Hepatocyte (in vitro differentiated cells): ENCODE data around the gene GALR2. TPM values are rescaled to one million over a fixed set of nuclear protein-coding genes. Genes with fewer than 3 reads are reported as not detected.

Experiments used
- DNase-seq: peaks from one replicate; pipeline ENCODE4 v3.0.0-alpha.2; 2016; ENCODE audit warnings: low spot score
- H2AFZ ChIP-seq: fragments of 200-600 bp; sonication (generic); 2 replicates; pipeline ENCODE4 v1.6.0; 2016; ENCODE audit warnings: antibody characterized with exemption, mild to moderate bottlenecking
- H3K27ac ChIP-seq: fragments of 200-600 bp; sonication (generic); 2 replicates; pipeline ENCODE4 v1.5.1; 2016; ENCODE audit warnings: mild to moderate bottlenecking
- H3K27me3 ChIP-seq: fragments of 200-600 bp; sonication (generic); 2 replicates; pipeline ENCODE4 v1.6.1; 2016
- H3K36me3 ChIP-seq: fragments of 200-600 bp; sonication (generic); replicated peaks from 2 replicates; pipeline ENCODE4 v1.5.1; 2016; ENCODE audit warnings: low read depth; ENCODE audit not compliant: insufficient read depth
- H3K4me1 ChIP-seq: fragments of 200-600 bp; sonication (generic); 2 replicates; pipeline ENCODE4 v1.5.1; 2016; ENCODE audit warnings: mild to moderate bottlenecking, moderate library complexity; ENCODE audit not compliant: insufficient read depth
- H3K4me2 ChIP-seq: fragments of 200-600 bp; sonication (generic); 2 replicates; pipeline ENCODE4 v1.6.0; 2016
- H3K4me3 ChIP-seq: fragments of 200-600 bp; sonication (generic); 2 replicates; pipeline ENCODE4 v1.5.1; 2016; ENCODE audit warnings: mild to moderate bottlenecking
- H3K79me2 ChIP-seq: fragments of 200-600 bp; sonication (generic); 2 replicates; pipeline ENCODE4 v1.6.0; 2017; ENCODE audit warnings: mild to moderate bottlenecking
- H3K9me2 ChIP-seq: fragments of 200-600 bp; sonication (generic); replicated peaks from 2 replicates; pipeline ENCODE4 v1.6.0; 2017; ENCODE audit warnings: mild to moderate bottlenecking; ENCODE audit not compliant: insufficient read depth
- H3K9me3 ChIP-seq: fragments of 200-600 bp; sonication (generic); 2 replicates; pipeline ENCODE4 v1.5.1; 2016; ENCODE audit warnings: low read depth, mild to moderate bottlenecking
- H4K20me1 ChIP-seq: fragments of 200-600 bp; sonication (generic); 2 replicates; pipeline ENCODE4 v1.6.0; 2016; ENCODE audit warnings: mild to moderate bottlenecking; ENCODE audit not compliant: insufficient read depth, poor library complexity, severe bottlenecking
- EZH2 ChIP-seq: fragments of 200-600 bp; sonication (generic); IDR thresholded peaks from 2 replicates; pipeline ENCODE4 v1.6.1; 2016; ENCODE audit warnings: antibody characterized with exemption, mild to moderate bottlenecking, borderline replicate concordance
- EZH2phosphoT487 ChIP-seq: fragments of 200-600 bp; sonication (generic); IDR thresholded peaks from one replicate; pipeline ENCODE4 v1.6.1; 2018; ENCODE audit warnings: antibody characterized with exemption, mild to moderate bottlenecking, low read depth, moderate library complexity; ENCODE audit not compliant: unreplicated experiment, severe bottlenecking
- WGBS: methylation state at CpG from one replicate; pipeline ENCODE4 v1.1.6; 2016; ENCODE audit warnings: low lambda C conversion rate; ENCODE audit errors: missing lambda C conversion rate; 5-methylcytosine and 5-hydroxymethylcytosine counted together
- polyA plus RNA-seq: library from polyadenylated mRNA; unstranded; fragments of >200 nt; fragmentation: Nextera tagmentation; extraction: Ambion mirVana; gene quantifications from 2 replicates; pipeline ENCODE4 v1.2.1, GENCODE V29; 2016
- total RNA-seq: library from RNA; depleted of rRNA; stranded (reverse); fragments of >200 nt; gene quantifications from 2 replicates; pipeline ENCODE4 v1.2.3, GENCODE V29; 2014
- TF ChIP-seq, protein P1 (sequence below): fragments of 200-600 bp; sonication (generic); IDR thresholded peaks from 2 replicates; pipeline ENCODE4 v1.5.1; 2016; ENCODE audit warnings: antibody characterized with exemption, mild to moderate bottlenecking; ENCODE audit not compliant: poor library complexity

The GALR2 gene
- total and polyA plus RNA-seq, 2 experiments from 2014 or later: 0.24 TPM; not detected in 1

DNA sequence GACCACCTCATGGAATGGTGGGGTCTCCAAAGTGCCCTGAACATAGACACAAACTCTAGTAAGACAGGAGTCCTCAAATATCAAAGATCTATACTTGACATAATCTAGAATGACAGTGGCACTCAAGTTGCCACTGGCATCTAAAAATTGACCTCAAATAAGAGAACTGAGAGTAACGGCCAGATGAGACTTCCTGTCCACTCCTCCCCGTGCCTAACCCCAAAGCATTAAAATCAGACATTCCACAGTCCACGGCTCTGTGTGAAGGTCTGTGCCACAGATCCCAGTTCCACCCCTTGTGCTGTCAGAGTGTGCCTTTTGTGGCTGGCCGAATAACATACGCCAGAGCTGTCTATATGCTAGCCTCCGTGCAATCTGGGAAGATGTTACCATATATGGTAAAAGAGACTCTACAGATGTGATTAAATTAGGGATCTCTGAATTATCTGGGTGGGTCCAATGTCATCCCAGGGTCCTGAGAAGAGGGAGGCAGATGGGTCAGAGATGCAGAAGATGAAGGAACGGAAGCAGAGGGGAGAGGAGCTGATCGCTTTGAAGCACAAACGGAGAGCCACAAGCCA lies 26.5 kb upstream of the GALR2 start:
- Histone ChIP-seq H3K79me2 (peaks cover 10% of the 10 kb centered on the region), H3K4me2 (no peak overlapping the region), H3K9me3 (no peaks in the 10 kb centered on the region), H3K4me3 (no peak overlapping the region), H3K4me1 (no peaks in the 10 kb centered on the region), H3K27me3 (no peaks in the 10 kb centered on the region), H3K9me2 (no peaks in the 10 kb centered on the region), H3K36me3 (no peaks in the 10 kb centered on the region), H2AFZ (no peak overlapping the region), H4K20me1 (no peaks in the 10 kb centered on the region), H3K27ac (no peak overlapping the region)
- DNase-seq: no peak
- WGBS: 95% methylated on average over 9 of the region's 9 CpGs
- TF ChIP-seq, protein P1, sequence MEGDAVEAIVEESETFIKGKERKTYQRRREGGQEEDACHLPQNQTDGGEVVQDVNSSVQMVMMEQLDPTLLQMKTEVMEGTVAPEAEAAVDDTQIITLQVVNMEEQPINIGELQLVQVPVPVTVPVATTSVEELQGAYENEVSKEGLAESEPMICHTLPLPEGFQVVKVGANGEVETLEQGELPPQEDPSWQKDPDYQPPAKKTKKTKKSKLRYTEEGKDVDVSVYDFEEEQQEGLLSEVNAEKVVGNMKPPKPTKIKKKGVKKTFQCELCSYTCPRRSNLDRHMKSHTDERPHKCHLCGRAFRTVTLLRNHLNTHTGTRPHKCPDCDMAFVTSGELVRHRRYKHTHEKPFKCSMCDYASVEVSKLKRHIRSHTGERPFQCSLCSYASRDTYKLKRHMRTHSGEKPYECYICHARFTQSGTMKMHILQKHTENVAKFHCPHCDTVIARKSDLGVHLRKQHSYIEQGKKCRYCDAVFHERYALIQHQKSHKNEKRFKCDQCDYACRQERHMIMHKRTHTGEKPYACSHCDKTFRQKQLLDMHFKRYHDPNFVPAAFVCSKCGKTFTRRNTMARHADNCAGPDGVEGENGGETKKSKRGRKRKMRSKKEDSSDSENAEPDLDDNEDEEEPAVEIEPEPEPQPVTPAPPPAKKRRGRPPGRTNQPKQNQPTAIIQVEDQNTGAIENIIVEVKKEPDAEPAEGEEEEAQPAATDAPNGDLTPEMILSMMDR: no peak
- TF ChIP-seq EZH2 (no peak), EZH2phosphoT487 (no peak)

DNA sequence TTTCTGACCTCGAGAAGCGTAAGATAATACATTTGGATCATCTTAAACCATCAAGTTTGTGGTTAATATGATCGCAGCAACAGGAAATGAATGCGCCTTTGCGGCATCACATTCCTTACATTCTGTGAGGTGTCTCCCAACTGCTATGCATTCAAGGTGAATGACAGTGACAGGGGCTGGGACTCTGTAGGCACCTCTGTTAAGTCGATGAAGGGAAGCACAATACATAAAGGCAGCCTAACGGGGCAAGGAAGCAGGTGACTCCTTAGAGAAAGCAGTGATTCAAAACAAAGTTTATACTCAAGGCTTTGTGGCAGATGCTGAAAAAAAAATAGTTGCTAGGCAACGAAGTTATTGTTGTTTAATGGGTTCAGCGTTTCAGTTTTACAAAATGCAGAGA lies 25.9 kb upstream of the GALR2 start:
- Histone ChIP-seq H3K79me2 (peaks cover 10% of the 10 kb centered on the region), H3K9me3 (no peaks in the 10 kb centered on the region), H3K4me2 (no peak overlapping the region), H3K36me3 (no peaks in the 10 kb centered on the region), H3K4me1 (no peaks in the 10 kb centered on the region), H4K20me1 (no peaks in the 10 kb centered on the region), H3K27me3 (no peaks in the 10 kb centered on the region), H3K27ac (no peak overlapping the region), H2AFZ (no peak overlapping the region), H3K9me2 (no peaks in the 10 kb centered on the region), H3K4me3 (no peak overlapping the region)
- no peak for TF ChIP-seq EZH2
- TF ChIP-seq, protein P1: no peak
- TF ChIP-seq EZH2phosphoT487: no peak
- DNase-seq: no peak
- WGBS: 89% methylated on average over 9 of the region's 9 CpGs

DNA sequence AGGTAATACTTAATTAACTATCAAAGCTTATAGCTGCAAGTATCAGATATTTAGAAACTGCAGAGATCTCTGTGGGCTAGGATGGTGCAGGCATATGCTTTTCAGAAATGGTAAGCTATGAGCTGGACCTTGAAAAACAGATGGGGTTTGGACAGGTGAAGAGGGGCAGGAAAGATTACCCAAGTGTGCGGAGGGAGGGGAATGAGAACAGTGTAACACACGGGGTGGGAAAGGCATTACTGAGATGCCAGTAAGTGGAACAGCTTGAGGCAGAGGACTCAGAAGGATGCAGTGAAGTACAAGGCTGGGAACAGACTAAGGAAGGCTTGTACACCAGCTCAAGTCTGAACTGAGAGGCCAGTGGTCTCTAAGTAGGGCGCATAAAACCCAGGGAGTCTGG lies 25.3 kb upstream of the GALR2 start:
- Histone ChIP-seq H4K20me1 (no peaks in the 10 kb centered on the region), H3K4me1 (no peaks in the 10 kb centered on the region), H3K79me2 (peaks cover 10% of the 10 kb centered on the region), H2AFZ (no peak overlapping the region), H3K36me3 (no peaks in the 10 kb centered on the region), H3K27ac (no peak overlapping the region), H3K4me3 (no peak overlapping the region), H3K9me2 (no peaks in the 10 kb centered on the region), H3K4me2 (no peak overlapping the region), H3K27me3 (no peaks in the 10 kb centered on the region), H3K9me3 (no peaks in the 10 kb centered on the region)
- no peak for DNase-seq
- TF ChIP-seq EZH2 (no peak), EZH2phosphoT487 (no peak)
- TF ChIP-seq, protein P1: no peak
- 97% methylated on average over 3 of the region's 3 CpGs for WGBS
